Heart left ventricle (tissue), 13 donors: ENCODE results near the gene CRISP1.

Source experiments
- POLR2A ChIP-seq, 2 donors: fragments of 450-650 bp; IDR thresholded peaks; one replicate each; pipeline ENCODE4 v1.6.1; 2017; ENCODE audit warnings: antibody characterized with exemption in 2 of 2, mild to moderate bottlenecking in 2 of 2, moderate library complexity in 2 of 2
- TF ChIP-seq, protein P1 (sequence below), 12 donors: fragments of 200-600 bp; sonication (generic) in 4 of 12; IDR thresholded peaks; one replicate each; pipeline versions ENCODE4 v1.5.0 to v1.8.0; 2018 to 2022; ENCODE audit warnings: antibody characterized with exemption in 12 of 12, mild to moderate bottlenecking in 5 of 12
- donor health status: ischemic (EF 13 %, LVEDD 7.1; RV severe dilation, severe dysfunction).
- donor health status: DM: no; HTN: yes; CAD: no.
- donor health status: DM: no; HTN: no; CAD: no.
- donor health status: ischemic (EF 25% LVEDD 6.9; RV normal size, moderate dysfunction).
- donor health status: ischemic (EF 25% LVEDD 5.7; RV mildly dilated, moderate dysfunction).
- donor health status: ischemic (EF 35%, LVEDD 5.7; RV mildly dilated, moderate dysfunction).
- donor health status: nonischemic (EF 11% LVEDD 7.7; RV severe dilation, severe dysfunction).
- donor health status: DM: yes; HTN: yes; CAD: no.
- donor health status: PGD.
- donor health status: ischemic (EF 29% LVEDD 5.4; RV normal size, mild dysfunction).
- donor health status: nonischemic (EF 23%, LVEDD 6.1; RV moderate dilation, normal function).

DNA sequence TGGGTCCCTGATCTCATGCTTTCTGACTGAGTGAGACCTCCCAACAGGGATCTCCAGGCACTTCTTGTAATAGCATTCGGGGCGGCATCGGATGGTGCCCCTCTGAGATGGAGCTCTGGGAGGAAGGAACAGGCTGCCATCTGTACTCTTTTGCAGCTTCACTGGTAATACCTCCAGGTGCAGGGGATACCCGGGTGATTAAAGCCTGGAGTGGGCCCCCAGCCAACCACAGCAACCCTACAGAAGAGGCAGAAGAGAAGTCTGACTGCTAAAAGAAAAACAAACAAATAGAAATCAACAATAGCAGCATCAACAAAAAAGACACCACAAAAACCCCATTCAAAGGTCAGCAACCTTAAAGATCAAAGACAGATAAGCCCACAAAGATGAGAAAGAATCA, 60.2 kb downstream of the CRISP1 start:
- TF ChIP-seq, protein P1, sequence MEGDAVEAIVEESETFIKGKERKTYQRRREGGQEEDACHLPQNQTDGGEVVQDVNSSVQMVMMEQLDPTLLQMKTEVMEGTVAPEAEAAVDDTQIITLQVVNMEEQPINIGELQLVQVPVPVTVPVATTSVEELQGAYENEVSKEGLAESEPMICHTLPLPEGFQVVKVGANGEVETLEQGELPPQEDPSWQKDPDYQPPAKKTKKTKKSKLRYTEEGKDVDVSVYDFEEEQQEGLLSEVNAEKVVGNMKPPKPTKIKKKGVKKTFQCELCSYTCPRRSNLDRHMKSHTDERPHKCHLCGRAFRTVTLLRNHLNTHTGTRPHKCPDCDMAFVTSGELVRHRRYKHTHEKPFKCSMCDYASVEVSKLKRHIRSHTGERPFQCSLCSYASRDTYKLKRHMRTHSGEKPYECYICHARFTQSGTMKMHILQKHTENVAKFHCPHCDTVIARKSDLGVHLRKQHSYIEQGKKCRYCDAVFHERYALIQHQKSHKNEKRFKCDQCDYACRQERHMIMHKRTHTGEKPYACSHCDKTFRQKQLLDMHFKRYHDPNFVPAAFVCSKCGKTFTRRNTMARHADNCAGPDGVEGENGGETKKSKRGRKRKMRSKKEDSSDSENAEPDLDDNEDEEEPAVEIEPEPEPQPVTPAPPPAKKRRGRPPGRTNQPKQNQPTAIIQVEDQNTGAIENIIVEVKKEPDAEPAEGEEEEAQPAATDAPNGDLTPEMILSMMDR (IDR thresholded peaks at IDR 0.05) = no peak
- TF ChIP-seq POLR2A (IDR thresholded peaks at IDR 0.05) = no peak
